ENCODE data around the gene MBNL3.

DNA sequence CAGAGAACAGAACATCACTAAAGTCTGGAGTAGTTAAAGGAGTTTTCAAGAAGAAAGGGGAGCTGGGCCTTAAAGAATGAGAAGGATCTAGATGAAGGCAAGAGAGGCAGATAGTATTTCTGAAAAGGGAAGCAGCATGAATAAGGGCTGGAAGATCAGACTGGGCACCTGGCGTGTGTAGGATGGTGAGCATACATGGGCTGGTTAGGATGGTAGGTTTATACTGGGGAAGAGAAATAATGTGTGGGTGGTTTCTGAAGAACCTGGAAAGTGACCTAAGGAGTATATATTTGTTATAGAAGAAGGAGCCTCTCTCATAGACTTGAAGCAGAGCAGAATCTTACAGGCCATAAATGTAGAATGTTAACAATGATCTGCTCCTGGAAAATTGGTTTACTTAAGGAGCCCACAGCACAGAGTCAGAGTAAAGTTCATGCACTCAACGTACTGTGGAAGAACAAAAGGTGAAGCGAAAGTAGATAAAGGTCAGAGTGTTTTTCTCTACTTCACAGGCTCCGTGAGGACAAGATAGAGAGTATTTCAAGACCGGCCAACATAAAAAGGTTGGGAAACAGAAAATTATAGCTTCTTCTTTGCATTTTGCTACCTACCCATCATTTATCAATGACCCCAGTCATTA lies 35.8 kb downstream of the MBNL3 start:
- TF ChIP-seq CTCF (IDR thresholded peaks at IDR 0.05) (no peak), POLR2AphosphoS5 (IDR thresholded peaks at IDR 0.05) (no peak)
